IPS-NIHi7 (cell line): ENCODE data around the gene STRN4.

Experiments used
- DNase-seq: peaks from one replicate; pipeline ENCODE4 v3.0.0; 2012; ENCODE audit warnings: mixed read lengths; ENCODE audit errors: extremely low spot score

STRN4 gene

GRCh38 chr19:46674416-46675178, 71.7 kb downstream of the STRN4 start:
- DNase-seq = peak; percentile 94

GRCh38 chr19:46670813-46671212, 75.4 kb downstream of the STRN4 start:
- DNase-seq = no peak
